ENCODE results near the gene NEUROG1.

- TF ChIP-seq CTCF (IDR thresholded peaks at IDR 0.05): no peak
- TF ChIP-seq EP300 (IDR thresholded peaks at IDR 0.05; ENCODE audit: low read depth): no peak
- TF ChIP-seq POLR2A (IDR thresholded peaks at IDR 0.05): no peak
Measured at GRCh38 chr5:135557076-135557838, 21.5 kb upstream of the NEUROG1 start.

All from transverse colon (tissue), 3 donors.